ENCODE measurements around the gene GNAI1.
"Not testable (repeated sequence)": the region's sequence is repeated elsewhere in the genome, so short reads cannot be mapped to it uniquely, and the experiment has no call there.

Gene GNAI1

GRCh38 chr7:80132594-80132993, 2.0 kb upstream of the GNAI1 start:
- no peak for DNase-seq (ENCODE audit: low spot score)

- no peak for DNase-seq (ENCODE audit: low spot score)
Measured at GRCh38 chr7:80133361-80134114, 1.1 kb upstream of the GNAI1 start.

- DNase-seq (ENCODE audit: low spot score) = no peak
Measured at GRCh38 chr7:80134115-80134535, 506 bp upstream of the GNAI1 start.

- no peak for DNase-seq (ENCODE audit: low spot score)
Measured at GRCh38 chr7:80135309-80136104, 876 bp downstream of the GNAI1 start.

- no peak for DNase-seq (ENCODE audit: low spot score)
Measured at GRCh38 chr7:80136261-80137055, 1.8 kb downstream of the GNAI1 start.

- DNase-seq (ENCODE audit: low spot score) = no peak
Measured at GRCh38 chr7:80137410-80137809, 2.8 kb downstream of the GNAI1 start.

GRCh38 chr7:80139236-80139635, 4.6 kb downstream of the GNAI1 start:
- DNase-seq (ENCODE audit: low spot score) = no peak

- DNase-seq (ENCODE audit: low spot score) = no peak
Measured at GRCh38 chr7:80140388-80140787, 5.8 kb downstream of the GNAI1 start.

GRCh38 chr7:80141376-80141775, 6.7 kb downstream of the GNAI1 start:
- DNase-seq (ENCODE audit: low spot score) = no peak

- no peak for DNase-seq (ENCODE audit: low spot score)
Measured at GRCh38 chr7:80142853-80143580, 8.4 kb downstream of the GNAI1 start.

- DNase-seq (ENCODE audit: low spot score) = no peak
Measured at GRCh38 chr7:80145780-80146422, 11.3 kb downstream of the GNAI1 start.

GRCh38 chr7:80146545-80147182, 12.0 kb downstream of the GNAI1 start:
- DNase-seq (ENCODE audit: low spot score) = no peak

GRCh38 chr7:80147543-80148391, 13.1 kb downstream of the GNAI1 start:
- no peak for DNase-seq (ENCODE audit: low spot score)

- no peak for DNase-seq (ENCODE audit: low spot score)
Measured at GRCh38 chr7:80150611-80151273, 16.1 kb downstream of the GNAI1 start.

GRCh38 chr7:80151274-80151665, 16.6 kb downstream of the GNAI1 start:
- DNase-seq (ENCODE audit: low spot score) = no peak

GRCh38 chr7:80153446-80153845, 18.8 kb downstream of the GNAI1 start:
- no peak for DNase-seq (ENCODE audit: low spot score)

- DNase-seq (ENCODE audit: low spot score) = no peak
Measured at GRCh38 chr7:80154656-80155333, 20.2 kb downstream of the GNAI1 start.

- DNase-seq (ENCODE audit: low spot score) = no peak
Measured at GRCh38 chr7:80155374-80155773, 20.7 kb downstream of the GNAI1 start.

GRCh38 chr7:80157770-80158169, 23.1 kb downstream of the GNAI1 start:
- not testable (repeated sequence) for DNase-seq (ENCODE audit: low spot score)
